Upper lobe of right lung (tissue), 1 donor: Measurements from ENCODE around the gene ACOXL. TPM values are rescaled to one million over a fixed set of nuclear protein-coding genes. Genes with fewer than 3 reads are reported as not detected.
"Not testable (repeated sequence)": the region's sequence is repeated elsewhere in the genome, so short reads cannot be mapped to it uniquely, and the experiment has no call there.

Source experiments
- ATAC-seq: fragments of 200-7000 bp; cut with Tn5 transposase; one replicate; pipeline ENCODE4 v1.9.1; 2020; ENCODE audit warnings: mild to moderate bottlenecking, moderate library complexity
- DNase-seq: peaks from one replicate; pipeline ENCODE4 v3.0.0-alpha.2; 2020
- H3K27ac ChIP-seq: fragments of 200-600 bp; one replicate; pipeline ENCODE4 v1.8.0; 2022
- H3K27me3 ChIP-seq: fragments of 200-600 bp; one replicate; pipeline ENCODE4 v1.8.0; 2022; ENCODE audit warnings: mild to moderate bottlenecking
- H3K36me3 ChIP-seq: fragments of 200-600 bp; one replicate; pipeline ENCODE4 v1.8.0; 2022
- H3K4me1 ChIP-seq: fragments of 200-600 bp; one replicate; pipeline ENCODE4 v1.8.0; 2022
- H3K4me3 ChIP-seq: fragments of 200-600 bp; one replicate; pipeline ENCODE4 v1.8.0; 2022; ENCODE audit warnings: mild to moderate bottlenecking
- H3K9me3 ChIP-seq: fragments of 200-600 bp; one replicate; pipeline ENCODE4 v1.8.0; 2022
- intact Hi-C: fragments of 100-400 bp; cut with DNase I; formaldehyde crosslinking; loops from one replicate; pipeline ENCODE4 v1.11.0; 2022
- total RNA-seq: library from RNA; stranded (reverse); fragmentation: NEBNext Ultra II Directional; extraction: Animal tissue kit (Norgen Biotek cat#: 25700); gene quantifications from one replicate; pipeline ENCODE4 v1.2.1, GENCODE V29; 2021
- TF ChIP-seq, protein P1 (sequence below): fragments of 200-600 bp; IDR thresholded peaks from one replicate; pipeline ENCODE4 v1.8.0; 2022; ENCODE audit warnings: antibody characterized with exemption
- donor health status: DM: no; HTN: yes; CAD: no; lungs with severe emphysema.

Gene ACOXL
- total RNA-seq, 1 donor from 2014 or later = 47.5 TPM

DNA sequence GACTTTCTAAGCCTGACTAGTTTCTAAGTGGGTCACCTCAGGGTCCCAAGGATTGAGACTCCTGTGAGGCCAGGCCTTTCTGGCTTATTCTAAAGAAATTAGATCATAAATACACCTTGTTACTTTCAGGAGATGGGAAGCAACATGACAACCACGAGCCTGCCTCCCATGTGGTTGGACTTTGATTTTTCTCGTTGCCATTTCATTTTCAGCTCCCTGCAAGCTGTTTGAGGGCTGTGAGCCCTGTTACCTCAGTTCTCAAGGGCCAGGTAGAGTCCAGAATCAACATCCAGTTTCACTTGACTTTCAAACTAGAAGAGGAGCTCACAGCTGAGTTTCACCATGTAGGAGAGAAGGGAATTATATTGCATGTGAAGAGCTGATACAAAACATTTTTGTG lies 228.6 kb downstream of the ACOXL start:
- no peaks in the 10 kb centered on the region for H3K36me3 ChIP-seq
- H3K4me3 ChIP-seq = no peak overlapping the region
- TF ChIP-seq, protein P1, sequence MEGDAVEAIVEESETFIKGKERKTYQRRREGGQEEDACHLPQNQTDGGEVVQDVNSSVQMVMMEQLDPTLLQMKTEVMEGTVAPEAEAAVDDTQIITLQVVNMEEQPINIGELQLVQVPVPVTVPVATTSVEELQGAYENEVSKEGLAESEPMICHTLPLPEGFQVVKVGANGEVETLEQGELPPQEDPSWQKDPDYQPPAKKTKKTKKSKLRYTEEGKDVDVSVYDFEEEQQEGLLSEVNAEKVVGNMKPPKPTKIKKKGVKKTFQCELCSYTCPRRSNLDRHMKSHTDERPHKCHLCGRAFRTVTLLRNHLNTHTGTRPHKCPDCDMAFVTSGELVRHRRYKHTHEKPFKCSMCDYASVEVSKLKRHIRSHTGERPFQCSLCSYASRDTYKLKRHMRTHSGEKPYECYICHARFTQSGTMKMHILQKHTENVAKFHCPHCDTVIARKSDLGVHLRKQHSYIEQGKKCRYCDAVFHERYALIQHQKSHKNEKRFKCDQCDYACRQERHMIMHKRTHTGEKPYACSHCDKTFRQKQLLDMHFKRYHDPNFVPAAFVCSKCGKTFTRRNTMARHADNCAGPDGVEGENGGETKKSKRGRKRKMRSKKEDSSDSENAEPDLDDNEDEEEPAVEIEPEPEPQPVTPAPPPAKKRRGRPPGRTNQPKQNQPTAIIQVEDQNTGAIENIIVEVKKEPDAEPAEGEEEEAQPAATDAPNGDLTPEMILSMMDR = no peak
- H3K4me1 ChIP-seq = no peaks in the 10 kb centered on the region
- DNase-seq = no peak
- ATAC-seq = peak; percentile 45
- H3K9me3 ChIP-seq = no peaks in the 10 kb centered on the region
- intact Hi-C loops = no loop called here
- no peak overlapping the region for H3K27ac ChIP-seq
- no peaks in the 10 kb centered on the region for H3K27me3 ChIP-seq

DNA sequence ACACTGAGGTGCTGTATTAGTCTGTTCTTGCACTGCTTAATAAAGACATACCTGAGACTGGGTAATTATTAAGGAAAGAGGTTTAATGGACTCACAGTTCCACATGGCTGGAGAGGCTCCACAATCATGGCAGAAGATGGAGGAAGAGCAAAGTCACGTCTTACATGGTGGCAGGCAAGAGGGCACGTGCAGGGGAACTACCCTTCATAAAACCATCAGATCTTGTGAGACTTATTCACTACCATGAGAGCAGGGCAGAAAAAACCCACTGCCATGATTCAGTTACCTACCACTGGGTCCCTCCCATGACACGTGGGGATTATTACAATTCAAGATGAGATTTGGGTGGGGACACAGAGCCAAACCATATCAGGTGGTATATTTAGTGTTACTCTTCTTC lies 229.3 kb downstream of the ACOXL start:
- ATAC-seq, H3K9me3 ChIP-seq, intact Hi-C loops: not testable (repeated sequence)

DNA sequence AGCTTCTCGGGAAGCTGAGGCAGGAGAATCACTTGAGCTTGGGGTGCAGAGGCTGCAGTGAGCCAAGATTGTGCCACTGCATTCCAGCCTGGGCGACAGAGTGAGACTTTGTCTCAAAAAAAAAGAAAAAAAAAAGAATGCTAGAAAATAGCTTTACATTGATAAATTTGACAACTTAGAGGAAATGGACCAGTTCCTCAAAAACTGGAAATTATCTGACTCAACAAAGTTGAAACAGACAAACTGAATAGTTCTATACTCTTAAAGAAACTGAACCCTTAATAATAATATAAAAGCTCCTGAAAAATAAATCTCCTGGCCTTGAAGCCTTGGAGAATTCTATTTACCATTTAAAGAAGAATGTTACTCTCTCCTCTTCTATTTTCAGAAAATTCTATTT lies 237.3 kb downstream of the ACOXL start:
- Histone ChIP-seq H3K36me3 (no peaks in the 10 kb centered on the region), H3K4me1 (no peaks in the 10 kb centered on the region), H3K27ac (no peak overlapping the region), H3K27me3 (no peaks in the 10 kb centered on the region), H3K4me3 (no peak overlapping the region), H3K9me3 (no peaks in the 10 kb centered on the region)
- intact Hi-C loops = no loop called here
- TF ChIP-seq, protein P1 = no peak
- no peak for DNase-seq
- no peak for ATAC-seq

More for the DNA sequence above, 229.3 kb downstream of the ACOXL start:
- not testable (repeated sequence) for DNase-seq, H3K4me3 ChIP-seq, H3K4me1 ChIP-seq, H3K27ac ChIP-seq, H3K27me3 ChIP-seq, H3K36me3 ChIP-seq

DNA sequence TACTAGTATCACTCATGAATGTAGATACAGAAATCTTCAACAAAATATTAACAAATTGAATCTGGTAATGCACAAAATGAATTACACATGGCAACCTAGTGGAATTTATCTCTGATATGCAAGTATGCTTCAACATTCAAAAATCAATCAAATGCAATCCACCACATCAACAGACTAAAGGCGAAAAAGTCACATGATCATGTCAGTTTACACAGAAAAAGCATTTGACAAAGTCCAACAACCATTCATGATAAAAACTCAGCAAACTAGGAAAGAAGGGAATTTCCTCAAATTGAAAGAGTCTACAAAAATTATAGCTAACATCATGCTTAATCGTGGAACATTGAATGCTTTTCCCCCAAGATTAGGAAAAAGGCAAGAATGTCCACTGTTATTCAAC lies 237.8 kb downstream of the ACOXL start:
- DNase-seq (no peak), ATAC-seq (no peak)
- Histone ChIP-seq H3K4me1 (no peaks in the 10 kb centered on the region), H3K36me3 (no peaks in the 10 kb centered on the region), H3K27me3 (no peaks in the 10 kb centered on the region), H3K9me3 (no peaks in the 10 kb centered on the region), H3K27ac (no peak overlapping the region), H3K4me3 (no peak overlapping the region)
- TF ChIP-seq, protein P1 = no peak
- intact Hi-C loops = no loop called here

DNA sequence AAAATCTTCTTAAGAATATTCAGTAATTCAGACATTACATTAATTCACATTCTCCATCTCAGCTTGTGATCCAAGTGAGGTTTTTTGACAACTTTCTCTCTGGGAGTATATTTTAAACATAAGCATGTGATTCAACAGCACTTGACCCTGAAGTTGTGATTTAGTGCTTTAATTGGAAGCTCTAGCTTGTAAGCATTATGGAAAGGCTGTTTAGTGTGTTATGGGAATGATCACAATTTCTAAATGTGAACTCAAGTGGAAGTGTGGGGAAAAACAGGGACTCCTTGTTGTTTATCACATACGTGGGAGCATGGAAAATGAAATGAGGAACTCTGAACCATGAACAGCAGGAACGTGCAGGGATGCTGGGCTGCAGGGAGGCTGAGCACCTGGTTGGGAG lies 239.4 kb downstream of the ACOXL start:
- Histone ChIP-seq H3K4me3 (no peak overlapping the region), H3K27me3 (no peaks in the 10 kb centered on the region), H3K36me3 (no peaks in the 10 kb centered on the region), H3K27ac (no peak overlapping the region), H3K9me3 (no peaks in the 10 kb centered on the region), H3K4me1 (no peaks in the 10 kb centered on the region)
- DNase-seq (no peak), ATAC-seq (no peak)
- intact Hi-C loops = no loop called here
- TF ChIP-seq, protein P1 = no peak

DNA sequence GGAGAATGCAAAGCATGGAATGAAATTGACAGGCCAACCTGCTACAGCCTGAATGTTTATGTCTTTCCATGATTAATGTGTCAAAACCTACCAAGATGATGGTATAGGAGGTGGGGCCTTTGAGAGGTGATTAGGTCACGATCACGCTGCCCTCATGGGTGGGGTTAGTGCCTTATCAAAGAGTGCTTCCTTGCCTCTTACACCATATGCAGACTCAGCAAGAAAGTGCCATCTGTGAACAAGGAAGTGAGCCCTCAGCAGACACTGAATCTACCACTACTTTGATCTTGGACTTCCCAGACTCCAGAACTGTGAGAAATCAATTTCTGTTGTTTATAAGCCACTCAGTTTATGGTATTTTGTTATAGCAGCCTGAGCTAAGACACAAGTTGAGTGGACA lies 240.9 kb downstream of the ACOXL start:
- no peak for DNase-seq
- no peaks in the 10 kb centered on the region for H3K36me3 ChIP-seq
- no peaks in the 10 kb centered on the region for H3K9me3 ChIP-seq
- no peak overlapping the region for H3K4me3 ChIP-seq
- intact Hi-C loops = no loop called here
- TF ChIP-seq, protein P1 = no peak
- no peaks in the 10 kb centered on the region for H3K4me1 ChIP-seq
- H3K27ac ChIP-seq = no peak overlapping the region
- ATAC-seq = peak; percentile 63
- H3K27me3 ChIP-seq = no peaks in the 10 kb centered on the region
